GM18951 (cell line): Measurements from ENCODE around the gene OR2H1.

Experiments
- POLR2A ChIP-seq: IDR thresholded peaks from 4 replicates; pipeline ENCODE4 v1.6.1; 2011; ENCODE audit warnings: mild to moderate bottlenecking; ENCODE audit not compliant: insufficient read length, insufficient read depth; ENCODE audit errors: extremely low read depth
- in situ Hi-C: fragments of 300-500 bp; cut with MboI; formaldehyde crosslinking; loops from one replicate; pipeline ENCODE4 v1.12.0; 2022; ENCODE audit warnings: low sequenced_read_pairs, mixed read lengths, inconsistent platforms; ENCODE audit not compliant: unreplicated experiment

The OR2H1 gene

DNA sequence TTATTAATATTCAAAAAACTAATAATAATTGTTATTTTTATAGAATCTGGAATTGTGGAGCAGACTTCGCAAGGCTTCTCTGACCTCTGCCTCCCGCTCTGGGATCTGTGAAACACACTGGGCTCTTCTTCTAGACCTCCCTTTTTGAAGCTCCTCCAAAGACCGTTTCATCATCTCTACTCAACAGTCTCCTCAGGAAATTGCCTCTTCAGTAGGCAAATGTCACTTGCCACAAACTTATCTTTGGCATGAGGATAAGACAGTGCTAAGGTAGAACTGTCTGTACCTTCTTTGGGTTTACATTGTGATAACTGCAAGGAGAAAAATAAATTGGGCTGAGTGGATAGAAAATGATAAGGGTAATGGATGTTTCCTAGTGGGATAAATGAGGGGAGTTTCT lies 33.1 kb downstream of the OR2H1 start:
- no peak for TF ChIP-seq POLR2A
- in situ Hi-C loops = no loop called here

DNA sequence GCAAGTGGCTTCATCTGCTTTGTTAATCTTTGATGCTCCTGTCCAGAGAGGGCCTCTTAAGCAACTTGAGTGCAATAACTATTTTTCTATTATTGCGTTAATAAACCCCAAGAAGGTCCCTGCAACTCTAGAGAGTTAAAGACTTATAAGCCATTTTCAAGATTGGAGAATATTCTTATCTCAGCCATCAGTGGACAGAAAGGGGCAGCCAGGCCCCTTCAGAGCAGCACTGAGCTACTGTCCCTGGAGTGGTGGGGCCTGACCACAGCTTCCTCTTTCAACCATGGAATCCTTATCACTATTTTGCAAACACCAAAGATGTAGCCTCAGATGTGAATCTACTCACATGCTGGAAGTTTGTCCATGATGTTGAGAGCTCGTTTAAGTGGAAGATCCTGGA lies 33.6 kb downstream of the OR2H1 start:
- in situ Hi-C loops = no loop called here
- TF ChIP-seq POLR2A = no peak

DNA sequence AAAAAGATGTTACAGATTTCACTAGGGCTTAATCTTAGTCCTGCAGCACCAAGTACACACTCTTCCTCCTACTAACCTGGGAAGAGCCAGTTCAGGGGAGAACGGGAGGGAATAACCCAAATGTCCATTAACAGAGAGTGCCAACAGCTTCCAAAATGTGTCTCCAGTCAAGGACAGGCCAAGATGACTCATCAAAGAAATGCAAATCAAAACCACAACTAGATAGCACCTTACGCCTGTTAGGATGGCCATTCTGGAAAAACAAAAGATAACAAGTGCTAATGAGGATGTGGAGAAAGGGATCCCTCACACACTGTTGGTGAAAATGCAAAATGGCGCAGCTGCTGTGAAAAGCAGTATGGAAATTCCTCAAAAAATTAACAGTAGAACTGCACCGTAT lies 34.6 kb downstream of the OR2H1 start:
- TF ChIP-seq POLR2A = no peak
- in situ Hi-C loops = no loop called here

DNA sequence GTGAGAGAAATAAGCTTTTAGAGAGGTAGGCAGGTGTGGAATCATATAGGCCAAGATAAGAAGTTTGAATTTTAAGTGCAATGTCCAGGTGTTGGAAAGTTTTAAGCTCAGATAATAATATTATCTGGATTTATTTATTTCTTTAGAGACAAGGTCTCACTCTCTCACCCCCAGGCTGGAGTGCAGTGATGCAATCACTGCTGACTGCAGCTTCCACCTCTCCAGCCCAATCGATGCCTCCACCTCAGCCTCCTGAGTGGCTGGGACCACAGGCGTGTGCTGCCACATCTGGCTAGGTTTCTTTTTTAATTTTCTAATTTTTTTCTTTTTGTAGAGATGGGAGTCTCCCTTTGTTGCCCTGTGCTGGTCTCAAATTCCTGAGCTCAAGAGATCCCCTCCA lies 36.3 kb downstream of the OR2H1 start:
- TF ChIP-seq POLR2A = no peak
- in situ Hi-C loops = no loop called here

DNA sequence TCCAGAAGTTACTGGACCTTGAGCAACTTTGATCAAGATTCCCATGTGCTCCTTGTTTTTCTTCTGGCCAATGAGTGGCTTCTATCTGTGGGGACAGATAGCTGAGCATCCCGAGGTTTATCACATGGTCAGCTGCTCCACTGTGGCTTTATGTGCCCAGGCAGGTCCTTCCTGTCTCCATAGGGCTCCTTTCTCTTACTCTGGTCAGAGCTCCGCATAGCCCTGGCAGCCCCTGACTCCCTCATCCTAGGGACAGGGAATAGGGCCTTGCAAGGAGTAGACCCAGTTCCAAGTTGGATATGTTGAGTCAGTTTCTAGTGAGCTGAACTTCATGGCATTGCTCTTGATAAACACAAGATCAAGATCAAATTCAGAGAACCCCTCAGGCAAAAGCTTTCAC lies 37.2 kb downstream of the OR2H1 start:
- TF ChIP-seq POLR2A = no peak
- in situ Hi-C loops = no loop called here

DNA sequence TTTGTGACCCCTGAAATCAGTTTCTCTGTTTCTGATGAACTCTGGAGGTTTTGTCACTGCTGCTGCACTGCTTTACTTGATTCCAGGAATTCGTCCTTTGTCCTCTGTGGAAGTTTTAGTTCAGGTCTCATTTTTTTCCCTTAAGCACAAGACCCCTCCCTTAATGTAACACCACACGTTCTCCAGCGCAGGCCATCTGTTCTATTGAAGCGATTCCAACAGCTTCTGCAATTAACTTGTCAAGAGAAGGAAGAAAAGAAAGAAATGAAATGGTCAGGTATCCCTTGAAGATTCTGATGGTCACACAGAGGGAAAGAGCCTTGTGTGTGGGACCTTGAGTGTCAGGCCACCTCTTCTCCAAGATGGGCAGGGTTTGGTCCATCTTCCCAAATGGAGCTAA lies 38.6 kb downstream of the OR2H1 start:
- no peak for TF ChIP-seq POLR2A

DNA sequence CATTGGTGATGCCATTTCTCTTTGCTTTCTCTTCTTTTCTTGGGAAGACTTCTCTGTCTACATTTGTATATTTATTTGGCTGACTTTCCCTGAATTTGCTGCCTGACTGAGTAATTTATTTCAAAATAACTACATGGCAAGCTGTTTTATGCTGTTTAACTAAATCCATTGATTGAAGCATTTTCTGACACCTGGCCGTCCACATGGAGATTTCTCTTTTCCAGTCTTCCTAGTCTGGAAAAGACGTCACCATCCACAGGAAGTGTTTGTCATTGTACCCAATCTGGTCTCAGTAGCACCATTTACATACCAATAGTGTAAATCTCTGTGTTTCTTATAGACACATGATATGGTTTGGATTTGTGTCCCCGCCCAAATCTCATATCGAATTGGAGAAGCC lies 40.0 kb downstream of the OR2H1 start:
- TF ChIP-seq POLR2A = no peak
- in situ Hi-C loops = no loop called here

More for the DNA sequence above, 38.6 kb downstream of the OR2H1 start:
- in situ Hi-C loops = no loop called here

DNA sequence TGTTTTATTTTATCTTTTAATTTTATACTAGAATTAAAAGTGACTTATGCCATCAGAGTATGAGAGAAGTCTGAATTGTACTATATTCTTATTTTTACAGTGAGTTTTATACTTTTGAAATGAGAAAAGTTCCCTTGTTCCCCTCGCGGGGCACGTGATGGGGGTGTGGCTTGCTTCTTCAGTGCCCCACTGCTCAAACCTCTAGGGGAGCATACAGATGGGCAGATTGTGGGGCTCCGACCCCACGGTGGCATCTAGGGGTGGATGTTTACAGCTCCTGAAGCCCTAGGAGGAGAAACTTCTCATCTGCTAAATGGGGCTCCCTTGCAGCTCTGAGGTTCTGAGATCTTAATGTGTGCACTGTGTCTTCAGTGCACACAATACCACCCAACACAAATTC lies 42.7 kb downstream of the OR2H1 start:
- TF ChIP-seq POLR2A = no peak
- in situ Hi-C loops = no loop called here

DNA sequence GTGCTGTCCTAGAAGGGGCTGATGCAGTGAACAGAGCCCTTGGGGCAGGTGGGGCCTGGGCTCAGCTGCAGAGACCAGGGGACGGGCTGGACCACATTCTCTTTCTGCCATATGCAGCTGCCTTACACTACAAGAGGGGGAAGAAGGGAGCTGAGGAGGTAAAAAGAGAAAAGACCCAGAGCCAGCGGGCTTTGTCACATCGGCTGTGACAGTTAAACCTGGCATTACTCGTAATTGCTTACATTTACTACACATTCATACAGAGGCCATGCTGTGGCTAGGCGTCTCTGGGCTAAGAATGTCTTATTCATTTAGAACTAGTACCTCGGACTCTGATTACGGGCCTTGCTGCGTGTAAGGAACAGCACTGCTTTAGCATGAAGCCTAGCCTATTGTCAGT lies 43.6 kb downstream of the OR2H1 start:
- no peak for TF ChIP-seq POLR2A
- in situ Hi-C loops = no loop called here

DNA sequence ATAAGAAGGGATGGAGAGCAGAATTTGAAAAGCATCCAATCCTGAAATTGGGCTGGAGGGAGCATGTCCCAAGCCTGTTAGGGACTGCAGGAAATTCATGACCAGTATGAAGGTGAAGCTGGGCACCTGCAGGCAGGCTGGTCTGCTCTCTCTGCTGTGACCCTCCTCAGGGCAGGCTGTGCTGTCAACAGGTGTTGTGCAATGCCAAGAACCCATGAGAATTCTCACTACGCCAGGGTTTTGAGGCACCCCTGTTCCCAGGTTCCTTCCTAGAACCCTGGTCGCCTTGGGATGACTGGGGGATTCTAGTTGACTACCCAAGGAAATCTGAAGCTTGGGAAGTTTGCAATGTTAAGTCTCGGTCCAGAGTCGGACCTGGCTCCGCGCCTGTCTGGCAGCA lies 44.2 kb downstream of the OR2H1 start:
- in situ Hi-C loops = no loop called here
- TF ChIP-seq POLR2A = no peak

DNA sequence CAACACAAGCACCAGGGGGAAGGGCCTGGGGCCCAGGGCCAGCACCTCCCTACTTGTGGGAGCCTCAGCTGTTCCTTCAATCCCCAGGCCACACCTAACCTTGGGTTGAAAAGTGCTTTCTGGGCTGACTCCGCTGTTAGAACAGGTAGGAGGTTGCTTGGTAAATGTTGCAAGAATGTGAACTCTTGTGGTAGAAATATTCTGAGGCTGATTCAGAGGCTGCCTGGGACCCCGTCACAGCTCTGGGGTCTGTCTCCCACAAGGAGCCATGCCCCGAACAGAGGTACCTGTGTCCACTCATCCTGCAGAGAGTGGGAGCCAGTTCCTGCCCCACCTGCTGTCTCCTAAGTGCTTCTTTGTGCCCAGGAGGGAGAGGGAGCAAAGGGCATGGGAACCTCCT lies 45.2 kb downstream of the OR2H1 start:
- in situ Hi-C loops = no loop called here
- TF ChIP-seq POLR2A = no peak

DNA sequence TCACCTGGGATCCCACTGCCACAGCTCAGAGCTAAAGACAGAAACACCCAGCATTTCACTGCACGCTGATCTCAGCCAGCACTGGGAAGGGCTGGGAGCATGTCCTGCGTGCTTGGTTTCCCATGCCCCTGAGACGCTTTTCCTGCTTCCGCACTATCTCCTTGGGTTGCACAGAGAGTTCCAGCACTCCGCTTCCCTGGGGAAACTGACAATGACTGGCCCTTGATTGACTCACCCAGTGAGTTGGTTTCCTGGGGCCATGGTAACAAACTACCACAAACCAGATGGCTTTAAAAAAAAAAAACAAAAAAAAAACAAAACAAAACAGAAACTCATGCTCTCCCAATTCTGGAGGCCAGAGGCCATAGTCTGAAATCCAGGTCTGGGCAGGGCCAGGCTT lies 45.6 kb downstream of the OR2H1 start:
- no peak for TF ChIP-seq POLR2A
- in situ Hi-C loops = no loop called here

DNA sequence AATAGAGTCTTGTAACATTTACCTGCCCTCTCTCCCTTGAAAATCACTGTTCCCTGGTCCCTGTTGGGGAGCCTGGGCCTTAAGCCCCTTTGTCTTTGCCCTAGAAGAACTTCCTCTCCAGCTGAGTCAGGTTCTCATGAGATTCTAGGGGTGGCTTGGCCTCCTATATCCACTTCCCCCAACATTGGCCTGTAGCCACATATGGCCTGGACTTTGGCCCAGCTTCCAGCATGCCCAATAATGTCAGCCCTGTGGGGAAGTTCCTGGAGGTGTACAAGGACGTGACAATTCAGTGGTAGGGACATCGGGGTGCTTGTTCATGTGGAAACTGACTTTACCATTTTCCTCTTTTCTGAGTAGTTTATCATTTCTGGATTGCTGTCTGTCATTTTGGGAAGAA lies 48.0 kb downstream of the OR2H1 start:
- in situ Hi-C loops = no loop called here
- no peak for TF ChIP-seq POLR2A

DNA sequence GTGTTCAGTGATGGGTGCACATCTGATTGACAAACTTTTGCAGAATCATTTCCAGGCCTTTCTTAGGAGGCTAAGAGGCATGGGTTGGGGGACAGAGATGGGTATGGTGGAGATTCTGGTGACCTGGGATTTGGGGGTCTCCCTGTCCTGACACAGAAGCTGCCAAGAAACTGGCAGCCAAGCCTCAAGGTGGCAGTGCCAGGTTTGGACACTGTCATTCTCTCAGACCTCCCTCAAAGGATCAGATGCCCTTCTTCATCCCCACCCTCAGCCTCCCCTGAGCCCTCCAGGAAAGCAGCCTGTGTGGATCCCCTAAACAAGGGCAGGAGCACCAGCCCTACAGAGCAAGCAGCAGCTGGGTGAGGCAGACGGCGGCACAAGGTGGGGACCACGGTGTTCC lies 48.9 kb downstream of the OR2H1 start:
- in situ Hi-C loops = no loop called here
- TF ChIP-seq POLR2A = no peak

DNA sequence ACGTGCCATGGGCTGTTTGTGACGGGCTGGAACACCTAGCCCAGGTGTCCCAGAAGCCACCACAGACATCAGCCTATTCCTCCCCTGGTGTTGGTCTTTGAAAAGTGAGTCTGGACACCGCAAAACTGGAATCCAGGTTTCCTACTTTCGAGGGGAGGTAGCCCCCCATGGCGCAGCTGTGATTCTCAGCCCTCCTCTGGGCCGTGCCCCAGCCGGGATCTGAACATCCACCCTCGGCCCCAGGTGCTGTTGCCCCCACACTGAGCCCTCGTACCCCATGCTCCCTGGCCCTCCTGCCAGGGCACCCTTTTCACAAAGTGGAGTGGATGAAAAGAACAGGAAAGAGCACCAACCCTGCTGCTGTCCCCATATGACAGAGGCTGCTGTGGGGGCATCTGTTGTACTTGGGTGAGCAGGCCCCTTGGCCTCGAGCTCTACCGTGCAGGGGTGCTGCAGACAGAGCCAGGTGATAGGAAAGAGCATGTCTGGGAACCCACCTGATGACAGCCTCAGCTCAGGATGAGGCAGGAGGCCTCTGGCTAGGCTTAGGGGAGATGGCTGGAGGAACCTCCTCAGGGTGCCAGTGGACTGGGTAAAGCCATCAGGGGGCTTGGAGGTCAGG lies 49.6 kb downstream of the OR2H1 start:
- in situ Hi-C loops = no loop called here
- no peak for TF ChIP-seq POLR2A
